Endodermal cell (in vitro differentiated cells): ENCODE data around the gene CGN. TPM values are rescaled to one million over a fixed set of nuclear protein-coding genes. Genes with fewer than 3 reads are reported as not detected.

Experiments
- DNase-seq: peaks from one replicate; pipeline ENCODE4 v3.0.0-alpha.2; 2017
- H3K27ac ChIP-seq: 2 replicates; pipeline ENCODE4 v1.5.1; 2013; ENCODE audit warnings: mild to moderate bottlenecking, low read depth, low read length, moderate library complexity
- H3K27me3 ChIP-seq: 2 replicates; pipeline ENCODE4 v1.6.1; 2013; ENCODE audit warnings: mild to moderate bottlenecking, low read length, moderate library complexity; ENCODE audit not compliant: insufficient read depth, control insufficient read depth, poor library complexity, severe bottlenecking
- H3K36me3 ChIP-seq: 2 replicates; pipeline ENCODE4 v1.7.0; 2013; ENCODE audit warnings: mild to moderate bottlenecking, low read length, moderate library complexity; ENCODE audit not compliant: control insufficient read depth, insufficient read depth
- H3K4me1 ChIP-seq: one replicate; pipeline ENCODE4 v1.7.0; 2013; ENCODE audit warnings: low read length; ENCODE audit not compliant: control insufficient read depth, insufficient read depth
- H3K4me3 ChIP-seq: 2 replicates; pipeline ENCODE4 v1.5.1; 2013; ENCODE audit warnings: mild to moderate bottlenecking, low read length, moderate library complexity
- H3K9ac ChIP-seq: 2 replicates; pipeline ENCODE4 v1.6.1; 2013; ENCODE audit warnings: mild to moderate bottlenecking, low read length, moderate library complexity; ENCODE audit not compliant: poor library complexity, severe bottlenecking; ENCODE audit errors: extremely low read depth
- H3K9me3 ChIP-seq: 2 replicates; pipeline ENCODE4 v1.6.1; 2013; ENCODE audit warnings: mild to moderate bottlenecking, low read length, moderate library complexity; ENCODE audit not compliant: control insufficient read depth
- H3K27ac Mint-ChIP-seq: 2 replicates; pipeline ENCODE4 v1.8.0; 2020; ENCODE audit warnings: mixed read lengths
- H3K27me3 Mint-ChIP-seq: 2 replicates; pipeline ENCODE4 v1.8.0; 2021; ENCODE audit warnings: mild to moderate bottlenecking, mixed read lengths; ENCODE audit not compliant: insufficient read depth
- H3K36me3 Mint-ChIP-seq: 2 replicates; pipeline ENCODE4 v1.8.0; 2020; ENCODE audit warnings: low read depth, mixed read lengths
- H3K4me1 Mint-ChIP-seq: 2 replicates; pipeline ENCODE4 v1.8.0; 2020; ENCODE audit warnings: mixed read lengths
- H3K4me3 Mint-ChIP-seq: 2 replicates; pipeline ENCODE4 v1.8.0; 2020; ENCODE audit warnings: mild to moderate bottlenecking, moderate library complexity, mixed read lengths
- H3K9me3 Mint-ChIP-seq: 2 replicates; pipeline ENCODE4 v1.8.0; 2020; ENCODE audit warnings: mild to moderate bottlenecking, mixed read lengths
- WGBS, 2 experiments: methylation state at CpG; one replicate each; pipeline versions ENCODE4 v1.1.5 to v1.1.7; 2013; ENCODE audit warnings: missing lambda C conversion rate in 2 of 2, mixed read lengths in 1 of 2; ENCODE audit not compliant: insufficient coverage in 1 of 2, insufficient read length in 1 of 2; 5-methylcytosine and 5-hydroxymethylcytosine counted together
- total RNA-seq, 2 donors: library from RNA; stranded (reverse); fragmentation: NEBNext Ultra II Directional in 1 of 2; extraction: Animal tissue kit (Norgen Biotek cat#: 25700) in 1 of 2; gene quantifications; 2 replicates in 1 of 2; 3 replicates in 1 of 2; pipeline ENCODE4 v1.2.1, GENCODE V29; 2021
- TF ChIP-seq, protein P1 (sequence below): fragments of 200-600 bp; sonication (generic); conservative IDR thresholded peaks from 2 replicates; pipeline ENCODE4 v1.5.0; 2021; ENCODE audit warnings: antibody characterized with exemption, mild to moderate bottlenecking

CGN gene
- total RNA-seq, 2 donors from 2014 or later = 39.7 to 39.9 TPM

DNA sequence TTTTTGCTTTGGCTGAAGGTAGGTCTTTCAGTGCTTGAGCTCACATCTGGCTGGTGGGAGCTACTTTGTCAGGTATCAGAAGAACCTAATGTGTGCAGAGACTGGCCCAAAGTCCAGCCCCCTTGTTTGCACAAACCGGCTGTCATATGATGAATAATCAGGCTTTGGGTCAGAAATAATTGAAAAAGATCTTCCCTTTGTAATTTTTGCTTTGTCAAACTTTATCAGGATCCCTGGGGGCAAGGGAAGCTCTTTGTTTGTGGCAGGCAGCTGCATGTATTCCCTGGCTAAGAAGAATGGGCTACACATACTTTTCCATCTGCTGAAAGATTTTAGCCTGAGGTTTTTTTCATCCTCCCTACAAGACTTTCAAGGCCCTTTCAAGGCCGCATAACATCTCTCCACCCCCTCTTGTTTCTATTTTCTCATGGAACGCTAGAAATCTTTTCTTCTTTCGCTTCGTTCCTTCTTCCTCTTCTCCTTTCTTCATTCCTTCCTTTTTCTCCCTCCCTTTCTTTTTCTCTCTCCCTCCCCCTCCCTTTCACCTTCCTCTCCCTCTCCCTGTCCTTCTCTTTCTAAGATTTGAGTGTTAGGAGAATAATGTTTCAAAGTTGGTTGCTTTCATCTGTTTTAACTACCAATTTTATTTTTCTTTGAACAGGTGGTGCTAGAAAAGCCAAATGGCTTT, 54.5 kb downstream of the CGN start:
- Histone ChIP-seq H3K9me3 (no peaks in the 10 kb centered on the region), H3K27me3 (no peaks in the 10 kb centered on the region), H3K4me3 (peak overlapping the region; percentile 14), H3K27ac (peak overlapping the region; percentile 46), H3K9ac (no peak overlapping the region), H3K4me1 (peaks cover 4% of the 10 kb centered on the region), H3K36me3 (peaks cover 49% of the 10 kb centered on the region)
- H3K36me3 Mint-ChIP-seq = peaks cover 35% of the 10 kb centered on the region
- no peak overlapping the region for H3K27ac Mint-ChIP-seq
- no peak overlapping the region for H3K4me3 Mint-ChIP-seq
- DNase-seq = no peak
- H3K27me3 Mint-ChIP-seq = no peaks in the 10 kb centered on the region
- WGBS, 2 experiments = 58 to 77% methylated on average over 5 of the region's 5 CpGs
- TF ChIP-seq, protein P1, sequence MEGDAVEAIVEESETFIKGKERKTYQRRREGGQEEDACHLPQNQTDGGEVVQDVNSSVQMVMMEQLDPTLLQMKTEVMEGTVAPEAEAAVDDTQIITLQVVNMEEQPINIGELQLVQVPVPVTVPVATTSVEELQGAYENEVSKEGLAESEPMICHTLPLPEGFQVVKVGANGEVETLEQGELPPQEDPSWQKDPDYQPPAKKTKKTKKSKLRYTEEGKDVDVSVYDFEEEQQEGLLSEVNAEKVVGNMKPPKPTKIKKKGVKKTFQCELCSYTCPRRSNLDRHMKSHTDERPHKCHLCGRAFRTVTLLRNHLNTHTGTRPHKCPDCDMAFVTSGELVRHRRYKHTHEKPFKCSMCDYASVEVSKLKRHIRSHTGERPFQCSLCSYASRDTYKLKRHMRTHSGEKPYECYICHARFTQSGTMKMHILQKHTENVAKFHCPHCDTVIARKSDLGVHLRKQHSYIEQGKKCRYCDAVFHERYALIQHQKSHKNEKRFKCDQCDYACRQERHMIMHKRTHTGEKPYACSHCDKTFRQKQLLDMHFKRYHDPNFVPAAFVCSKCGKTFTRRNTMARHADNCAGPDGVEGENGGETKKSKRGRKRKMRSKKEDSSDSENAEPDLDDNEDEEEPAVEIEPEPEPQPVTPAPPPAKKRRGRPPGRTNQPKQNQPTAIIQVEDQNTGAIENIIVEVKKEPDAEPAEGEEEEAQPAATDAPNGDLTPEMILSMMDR = no peak
- H3K9me3 Mint-ChIP-seq = no peaks in the 10 kb centered on the region
- peaks cover 10% of the 10 kb centered on the region for H3K4me1 Mint-ChIP-seq

DNA sequence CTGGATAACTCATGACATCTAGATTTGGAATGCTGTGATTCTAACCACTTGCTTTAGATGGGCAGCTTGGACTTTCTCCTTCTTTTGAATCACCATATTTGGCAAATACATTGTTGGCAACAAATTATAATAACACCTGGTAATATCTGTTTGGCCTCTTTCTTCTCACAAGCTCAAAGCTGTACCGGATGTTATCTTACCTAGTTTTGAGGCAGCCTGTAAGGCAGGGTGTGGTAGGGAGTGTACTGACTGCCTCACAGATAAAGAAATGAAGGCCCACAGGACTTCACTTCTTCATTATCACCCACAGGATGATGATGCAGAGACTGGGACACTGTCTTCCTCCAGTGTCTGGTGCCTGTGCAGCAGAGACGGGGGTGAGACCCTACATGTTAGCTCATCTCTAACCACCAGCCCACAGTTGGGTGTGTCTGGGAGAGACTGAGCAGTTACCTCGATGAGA, 57.5 kb downstream of the CGN start:
- peaks cover 4% of the 10 kb centered on the region for H3K4me1 ChIP-seq
- no peaks in the 10 kb centered on the region for H3K9me3 ChIP-seq
- Mint-ChIP-seq H3K27ac (no peak overlapping the region), H3K4me3 (no peak overlapping the region), H3K9me3 (no peaks in the 10 kb centered on the region), H3K27me3 (no peaks in the 10 kb centered on the region), H3K4me1 (peaks cover 10% of the 10 kb centered on the region), H3K36me3 (peaks cover 39% of the 10 kb centered on the region)
- TF ChIP-seq, protein P1 = no peak
- WGBS, 2 experiments = 92 to 100% methylated on average over 1 to 3 of the region's 3 CpGs
- no peaks in the 10 kb centered on the region for H3K27me3 ChIP-seq
- H3K27ac ChIP-seq = no peak overlapping the region
- no peak for DNase-seq
- no peak overlapping the region for H3K4me3 ChIP-seq
- no peak overlapping the region for H3K9ac ChIP-seq
- peaks cover 60% of the 10 kb centered on the region for H3K36me3 ChIP-seq

DNA sequence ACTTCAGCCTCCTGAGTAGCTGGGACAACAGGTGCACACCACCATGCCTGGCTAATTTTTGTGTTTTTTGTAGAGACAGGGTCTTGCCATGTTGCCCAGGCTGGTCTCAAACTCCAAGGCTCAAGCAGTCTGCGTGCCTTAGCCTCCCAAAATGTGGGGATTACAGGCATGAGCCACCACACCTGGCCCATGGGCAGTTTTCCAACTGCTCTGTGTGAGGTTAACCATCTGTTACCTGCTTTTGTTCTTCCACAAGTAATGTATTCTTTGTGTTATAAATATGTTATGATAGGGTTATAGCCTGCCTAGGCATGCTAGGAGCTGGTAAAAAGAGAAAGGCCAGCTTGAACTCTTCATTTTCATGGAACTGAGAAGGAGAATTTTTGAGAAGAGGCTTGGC, 59.6 kb downstream of the CGN start:
- no peak overlapping the region for H3K4me3 Mint-ChIP-seq
- H3K27me3 Mint-ChIP-seq = no peaks in the 10 kb centered on the region
- Histone ChIP-seq H3K9me3 (no peaks in the 10 kb centered on the region), H3K36me3 (peaks cover 66% of the 10 kb centered on the region), H3K27me3 (no peaks in the 10 kb centered on the region), H3K27ac (no peak overlapping the region), H3K4me3 (no peak overlapping the region), H3K9ac (no peak overlapping the region), H3K4me1 (no peaks in the 10 kb centered on the region)
- WGBS, 2 experiments = 80 to 94% methylated on average over 1 of the region's 1 CpG
- no peak overlapping the region for H3K27ac Mint-ChIP-seq
- TF ChIP-seq, protein P1 = no peak
- peaks cover 2% of the 10 kb centered on the region for H3K4me1 Mint-ChIP-seq
- no peak for DNase-seq
- H3K36me3 Mint-ChIP-seq = peaks cover 43% of the 10 kb centered on the region
- no peaks in the 10 kb centered on the region for H3K9me3 Mint-ChIP-seq
